ENCODE data around the gene NDOR1. TPM values are rescaled to one million over a fixed set of nuclear protein-coding genes. Genes with fewer than 3 reads are reported as not detected.
A peak's percentile ranks its signal among the peaks of the same experiment; 100 is the strongest.

The NDOR1 gene
- total and polyA plus RNA-seq, 2 experiments from 2014 or later = 7.8 to 12.3 TPM

DNA sequence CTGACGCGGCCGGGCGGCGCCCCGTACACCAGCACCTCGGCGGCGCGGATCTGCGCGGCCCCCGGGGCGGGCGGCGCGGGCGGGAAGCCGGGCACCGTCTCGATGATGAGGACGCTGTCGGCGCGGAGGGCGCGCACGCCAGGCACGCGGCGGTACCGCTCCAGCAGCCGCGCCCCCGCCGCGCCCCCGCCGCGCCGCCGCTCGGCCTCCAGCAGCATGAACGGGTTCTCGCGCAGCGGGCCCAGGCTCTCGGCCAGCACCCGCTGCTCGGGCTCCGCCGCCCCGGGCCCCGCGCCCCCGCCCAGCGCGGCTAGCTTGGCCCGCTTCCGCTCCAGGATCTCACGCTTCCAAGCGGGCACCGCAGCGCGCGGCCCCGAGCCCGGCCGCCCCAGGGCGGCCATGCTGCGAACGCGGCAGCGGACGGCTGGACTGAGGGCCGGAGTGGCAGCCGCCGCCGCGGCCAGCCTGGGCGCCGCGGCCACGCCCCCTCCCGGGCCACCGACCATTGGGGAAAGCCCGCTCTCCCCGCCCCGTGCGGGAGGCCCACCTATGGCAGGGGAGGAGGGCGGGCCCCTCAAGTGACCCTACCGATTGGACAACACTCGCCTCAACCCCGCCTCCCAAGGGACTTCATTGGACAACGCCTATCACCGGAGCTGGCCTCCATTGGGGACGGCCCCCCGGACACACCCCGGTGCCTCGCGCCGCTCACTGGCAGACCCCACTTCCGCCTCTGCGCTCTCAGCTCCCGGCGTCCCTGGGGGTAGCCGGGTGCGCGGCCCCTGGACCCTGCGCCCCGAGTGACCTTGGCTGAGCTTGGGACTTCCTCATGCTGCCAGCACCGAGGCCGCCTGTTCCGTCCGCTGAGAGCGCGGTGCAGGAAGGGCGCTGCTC is 4.9 kb upstream of the NDOR1 start, which contains the start of gene TPRN:
TSS of gene TPRN (minus strand) at position 431 of the 894 bp plus-strand sequence. CDS start at position 401, 30 bp downstream.
- no peak within 1 kb of the TSS for H2AFZ ChIP-seq
- H3K4me1 ChIP-seq (ENCODE audit: insufficient read depth) = peaks cover 51% of the 10 kb centered on the region
- TF ChIP-seq EZH2 (IDR thresholded peaks at IDR 0.05; ENCODE audit: borderline replicate concordance) (no peak), EZH2phosphoT487 (IDR thresholded peaks at IDR 0.05; ENCODE audit: low read depth, severe bottlenecking, unreplicated experiment) (no peak)
- TF ChIP-seq, protein P1, sequence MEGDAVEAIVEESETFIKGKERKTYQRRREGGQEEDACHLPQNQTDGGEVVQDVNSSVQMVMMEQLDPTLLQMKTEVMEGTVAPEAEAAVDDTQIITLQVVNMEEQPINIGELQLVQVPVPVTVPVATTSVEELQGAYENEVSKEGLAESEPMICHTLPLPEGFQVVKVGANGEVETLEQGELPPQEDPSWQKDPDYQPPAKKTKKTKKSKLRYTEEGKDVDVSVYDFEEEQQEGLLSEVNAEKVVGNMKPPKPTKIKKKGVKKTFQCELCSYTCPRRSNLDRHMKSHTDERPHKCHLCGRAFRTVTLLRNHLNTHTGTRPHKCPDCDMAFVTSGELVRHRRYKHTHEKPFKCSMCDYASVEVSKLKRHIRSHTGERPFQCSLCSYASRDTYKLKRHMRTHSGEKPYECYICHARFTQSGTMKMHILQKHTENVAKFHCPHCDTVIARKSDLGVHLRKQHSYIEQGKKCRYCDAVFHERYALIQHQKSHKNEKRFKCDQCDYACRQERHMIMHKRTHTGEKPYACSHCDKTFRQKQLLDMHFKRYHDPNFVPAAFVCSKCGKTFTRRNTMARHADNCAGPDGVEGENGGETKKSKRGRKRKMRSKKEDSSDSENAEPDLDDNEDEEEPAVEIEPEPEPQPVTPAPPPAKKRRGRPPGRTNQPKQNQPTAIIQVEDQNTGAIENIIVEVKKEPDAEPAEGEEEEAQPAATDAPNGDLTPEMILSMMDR (IDR thresholded peaks at IDR 0.05; ENCODE audit: poor library complexity) = no peak

DNA sequence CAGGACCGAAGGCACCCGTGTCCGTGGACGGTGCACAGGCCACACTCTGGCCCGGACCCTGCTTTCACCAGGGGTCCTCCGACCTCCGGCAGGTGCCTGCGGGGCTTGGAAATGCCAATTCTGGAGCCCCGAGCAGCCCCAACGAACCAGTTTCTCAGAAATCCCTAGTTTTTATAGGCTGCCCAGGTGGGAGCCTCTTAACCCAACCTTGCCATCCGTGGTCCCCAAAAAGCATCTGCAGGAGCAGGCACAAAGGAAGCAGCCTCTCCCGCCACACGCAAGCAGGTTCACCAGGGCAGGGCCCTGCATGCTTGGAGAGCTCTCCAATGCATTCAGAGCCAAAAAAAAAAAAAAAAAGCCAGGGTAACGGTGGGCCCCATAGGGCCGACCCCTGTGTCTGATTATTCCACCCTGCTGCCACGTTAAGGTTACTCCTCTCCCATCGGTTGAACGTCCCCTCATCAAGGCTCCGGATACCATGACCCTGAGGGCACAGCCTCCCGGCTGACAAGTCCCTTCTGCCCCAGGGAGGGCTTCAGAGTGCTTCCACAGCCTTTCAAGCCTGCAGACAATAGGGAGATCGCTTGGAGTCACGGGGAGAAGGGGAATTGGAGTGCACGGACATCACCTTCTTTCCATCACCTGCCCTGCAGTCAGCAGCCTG is 4.2 kb upstream of the NDOR1 start:
- H3K79me2 ChIP-seq = peaks cover 82% of the 10 kb centered on the region
- no peak for TF ChIP-seq EZH2phosphoT487 (IDR thresholded peaks at IDR 0.05; ENCODE audit: low read depth, severe bottlenecking, unreplicated experiment)
- TF ChIP-seq EZH2 (IDR thresholded peaks at IDR 0.05; ENCODE audit: borderline replicate concordance) = no peak
- TF ChIP-seq, protein P1 (IDR thresholded peaks at IDR 0.05; ENCODE audit: poor library complexity) = no peak
- H3K9me2 ChIP-seq (replicated peaks; ENCODE audit: insufficient read depth) = no peaks in the 10 kb centered on the region
- DNase-seq (ENCODE audit: low spot score) = no peak
- peaks cover 48% of the 10 kb centered on the region for H3K4me1 ChIP-seq (ENCODE audit: insufficient read depth)
- H3K4me3 ChIP-seq = peak overlapping the region; percentile 30
- no peaks in the 10 kb centered on the region for H3K27me3 ChIP-seq
- H3K4me2 ChIP-seq = peak overlapping the region; percentile 87
- H4K20me1 ChIP-seq (ENCODE audit: insufficient read depth, poor library complexity, severe bottlenecking) = peaks cover 31% of the 10 kb centered on the region
- no peaks in the 10 kb centered on the region for H3K9me3 ChIP-seq (ENCODE audit: low read depth)
- H2AFZ ChIP-seq = no peak overlapping the region
- H3K27ac ChIP-seq = peak overlapping the region; percentile 78
- WGBS (ENCODE audit: low lambda C conversion rate, missing lambda C conversion rate) = 25% methylated on average over 23 of the region's 23 CpGs
- no peaks in the 10 kb centered on the region for H3K36me3 ChIP-seq (replicated peaks; ENCODE audit: insufficient read depth, low read depth)

More for the DNA sequence above, 4.9 kb upstream of the NDOR1 start, which contains the start of gene TPRN:
- no peaks in the 10 kb centered on the region for H3K27me3 ChIP-seq
- H3K9me3 ChIP-seq (ENCODE audit: low read depth) = no peaks in the 10 kb centered on the region
- H3K36me3 ChIP-seq (replicated peaks; ENCODE audit: insufficient read depth, low read depth) = no peaks in the 10 kb centered on the region
- H4K20me1 ChIP-seq (ENCODE audit: insufficient read depth, poor library complexity, severe bottlenecking) = peaks cover 39% of the 10 kb centered on the region
- peak within 1 kb of the TSS; percentile 78 for H3K27ac ChIP-seq
- peak; percentile 100 for DNase-seq (ENCODE audit: low spot score)
- no peaks in the 10 kb centered on the region for H3K9me2 ChIP-seq (replicated peaks; ENCODE audit: insufficient read depth)
- H3K4me2 ChIP-seq = peak within 1 kb of the TSS; percentile 99
- WGBS (ENCODE audit: low lambda C conversion rate, missing lambda C conversion rate) = 2% methylated on average over 41 of the region's 118 CpGs
- H3K4me3 ChIP-seq = peak within 1 kb of the TSS; percentile 47
- peaks cover 82% of the 10 kb centered on the region for H3K79me2 ChIP-seq

DNA sequence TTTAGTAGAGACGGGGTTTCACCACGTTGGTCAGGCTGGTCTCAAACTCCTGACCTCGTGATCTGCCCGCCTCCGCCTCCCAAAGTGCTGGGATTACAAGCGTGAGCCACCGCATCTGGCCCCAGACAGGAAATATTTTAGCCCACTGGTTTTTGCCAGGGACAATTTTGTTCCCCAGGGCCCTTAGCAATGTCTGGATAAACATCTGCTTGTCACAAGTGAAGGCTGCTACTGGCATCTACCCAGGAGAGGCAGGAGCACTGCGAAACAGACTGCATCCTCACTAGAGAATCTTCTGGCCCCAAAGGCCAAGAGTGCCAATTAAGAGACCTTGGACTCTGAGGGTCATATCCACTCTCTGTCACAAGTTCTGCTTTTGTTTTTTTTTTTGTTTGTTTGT is 2.5 kb upstream of the NDOR1 start:
- Histone ChIP-seq H4K20me1 (ENCODE audit: insufficient read depth, poor library complexity, severe bottlenecking) (peaks cover 19% of the 10 kb centered on the region), H3K36me3 (replicated peaks; ENCODE audit: insufficient read depth, low read depth) (no peaks in the 10 kb centered on the region), H3K4me3 (no peak overlapping the region), H3K27ac (peak overlapping the region; percentile 65), H3K79me2 (peaks cover 74% of the 10 kb centered on the region), H3K9me2 (replicated peaks; ENCODE audit: insufficient read depth) (no peaks in the 10 kb centered on the region), H3K4me1 (ENCODE audit: insufficient read depth) (peaks cover 47% of the 10 kb centered on the region), H3K27me3 (no peaks in the 10 kb centered on the region), H2AFZ (no peak overlapping the region), H3K4me2 (peak overlapping the region; percentile 87), H3K9me3 (ENCODE audit: low read depth) (no peaks in the 10 kb centered on the region)
- no peak for TF ChIP-seq EZH2 (IDR thresholded peaks at IDR 0.05; ENCODE audit: borderline replicate concordance)
- TF ChIP-seq, protein P1 (IDR thresholded peaks at IDR 0.05; ENCODE audit: poor library complexity) = no peak
- no peak for TF ChIP-seq EZH2phosphoT487 (IDR thresholded peaks at IDR 0.05; ENCODE audit: low read depth, severe bottlenecking, unreplicated experiment)
- DNase-seq (ENCODE audit: low spot score) = no peak
- 90% methylated on average over 8 of the region's 8 CpGs for WGBS (ENCODE audit: low lambda C conversion rate, missing lambda C conversion rate)

All from hepatocyte (in vitro differentiated cells).